OCI-LY1 (cell line): ENCODE results near the gene CEP78.

ENCODE experiments used
- H2AFZ ChIP-seq: fragments of 200-600 bp; sonication (generic), shearing (Covaris generic); 2 replicates; pipeline ENCODE4 v1.6.0; 2014; ENCODE audit warnings: antibody characterized with exemption, mild to moderate bottlenecking, low read length
- H3F3A ChIP-seq: fragments of 200-600 bp; sonication (generic), shearing (Covaris generic); 2 replicates; pipeline ENCODE4 v1.6.0; 2014; ENCODE audit warnings: mild to moderate bottlenecking, antibody characterized with exemption, low read length, moderate library complexity; ENCODE audit not compliant: insufficient read depth
- H3K27ac ChIP-seq: fragments of 200-600 bp; sonication (generic); 2 replicates; pipeline ENCODE4 v1.5.1; 2014; ENCODE audit warnings: low read length, mixed run types, mild to moderate bottlenecking, low read depth; ENCODE audit not compliant: poor library complexity, severe bottlenecking
- H3K27me3 ChIP-seq: fragments of 200-600 bp; sonication (generic); 2 replicates; pipeline ENCODE4 v1.6.0; 2014; ENCODE audit warnings: antibody characterized with exemption, mild to moderate bottlenecking, low read length, moderate library complexity; ENCODE audit not compliant: insufficient read depth
- H3K36me3 ChIP-seq: fragments of 200-600 bp; sonication (generic); 2 replicates; pipeline ENCODE4 v1.6.1; 2014; ENCODE audit warnings: mild to moderate bottlenecking, antibody characterized with exemption, low read length, moderate library complexity, mixed read lengths; ENCODE audit not compliant: insufficient read depth
- H3K4me1 ChIP-seq: fragments of 200-600 bp; sonication (generic); 2 replicates; pipeline ENCODE4 v1.5.1; 2014; ENCODE audit warnings: mild to moderate bottlenecking, low read length, moderate library complexity; ENCODE audit not compliant: insufficient read depth, severe bottlenecking
- H3K4me2 ChIP-seq: fragments of 200-600 bp; sonication (generic), shearing (Covaris generic); 2 replicates; pipeline ENCODE4 v1.6.1; 2014; ENCODE audit warnings: low read length
- H3K4me3 ChIP-seq: fragments of 200-600 bp; sonication (generic); 2 replicates; pipeline ENCODE4 v1.5.1; 2014; ENCODE audit warnings: low read length, low read depth, mild to moderate bottlenecking, mixed read lengths; ENCODE audit not compliant: poor library complexity, severe bottlenecking
- H3K79me2 ChIP-seq: fragments of 200-600 bp; shearing (Covaris generic); 2 replicates; pipeline ENCODE4 v1.6.1; 2016; ENCODE audit warnings: mixed run types, low read length, mixed read lengths; ENCODE audit not compliant: insufficient read depth
- H3K9ac ChIP-seq: fragments of 200-600 bp; sonication (generic), shearing (Covaris generic); 2 replicates; pipeline ENCODE4 v1.6.1; 2014; ENCODE audit warnings: mild to moderate bottlenecking, low read length, mixed read lengths
- H3K9me2 ChIP-seq: fragments of 200-600 bp; sonication (generic), shearing (Covaris generic); 2 replicates; pipeline ENCODE4 v1.6.1; 2014; ENCODE audit warnings: low read depth, mild to moderate bottlenecking, low read length, mixed read lengths
- H3K9me3 ChIP-seq: fragments of 200-600 bp; shearing (Covaris generic); 2 replicates; pipeline ENCODE4 v1.6.1; 2014; ENCODE audit warnings: low read length, mixed read lengths
- H4K20me1 ChIP-seq: fragments of 200-600 bp; sonication (generic), shearing (Covaris generic); 2 replicates; pipeline ENCODE4 v1.6.0; 2016; ENCODE audit warnings: mild to moderate bottlenecking, low read length; ENCODE audit not compliant: insufficient read depth
- CTCF ChIP-seq: fragments of 200-600 bp; sonication (generic), shearing (Covaris generic); IDR thresholded peaks from 2 replicates; pipeline ENCODE4 v1.5.1; 2017; ENCODE audit warnings: mild to moderate bottlenecking, antibody characterized with exemption, low read length, moderate library complexity, mixed read lengths
- EZH2 ChIP-seq: fragments of 200-600 bp; sonication (generic), shearing (Covaris generic); IDR thresholded peaks from 2 replicates; pipeline ENCODE4 v1.8.0; 2017; ENCODE audit warnings: borderline replicate concordance, mixed run types, mild to moderate bottlenecking, antibody characterized with exemption, low read length, moderate library complexity, mixed read lengths

Gene CEP78

GRCh38 chr9:78325846-78326360 is 90.0 kb downstream of the CEP78 start:
- no peak overlapping the region for H3K4me3 ChIP-seq
- H4K20me1 ChIP-seq = no peaks in the 10 kb centered on the region
- no peaks in the 10 kb centered on the region for H3K9me2 ChIP-seq
- TF ChIP-seq CTCF = no peak
- TF ChIP-seq EZH2 = no peak
- no peaks in the 10 kb centered on the region for H3K79me2 ChIP-seq
- no peaks in the 10 kb centered on the region for H3K4me1 ChIP-seq
- H3K36me3 ChIP-seq = peaks cover 46% of the 10 kb centered on the region
- H3K27ac ChIP-seq = no peak overlapping the region
- H3K27me3 ChIP-seq = no peaks in the 10 kb centered on the region
- no peak overlapping the region for H3K4me2 ChIP-seq
- no peak overlapping the region for H2AFZ ChIP-seq
- no peaks in the 10 kb centered on the region for H3K9me3 ChIP-seq
- H3F3A ChIP-seq = no peaks in the 10 kb centered on the region
- no peak overlapping the region for H3K9ac ChIP-seq

- H2AFZ ChIP-seq = no peak overlapping the region
- no peak overlapping the region for H3K27ac ChIP-seq
- H3K4me1 ChIP-seq = no peaks in the 10 kb centered on the region
- no peak overlapping the region for H3K9ac ChIP-seq
- peaks cover 43% of the 10 kb centered on the region for H3K36me3 ChIP-seq
- no peaks in the 10 kb centered on the region for H3F3A ChIP-seq
- no peaks in the 10 kb centered on the region for H3K9me3 ChIP-seq
- H3K27me3 ChIP-seq = no peaks in the 10 kb centered on the region
- no peak overlapping the region for H3K4me3 ChIP-seq
- no peaks in the 10 kb centered on the region for H3K79me2 ChIP-seq
- TF ChIP-seq CTCF (no peak), EZH2 (no peak)
- H4K20me1 ChIP-seq = no peaks in the 10 kb centered on the region
- no peaks in the 10 kb centered on the region for H3K9me2 ChIP-seq
- H3K4me2 ChIP-seq = no peak overlapping the region
Observed at GRCh38 chr9:78326564-78326963, 90.7 kb downstream of the CEP78 start.
